Measurements from ENCODE around the gene EYA2.

- TF ChIP-seq CTCF (conservative IDR thresholded peaks at IDR 0.05; ENCODE audit: low read depth, low read length) (no peak), EZH2 (IDR thresholded peaks at IDR 0.05; ENCODE audit: borderline replicate concordance, low read depth, low read length, poor library complexity, severe bottlenecking) (no peak)
These were observed 150.3 kb downstream of the EYA2 start for GRCh38 chr20:47044938-47045337.

Measured in A673 (cell line).